ENCODE data around the gene ASPM.

- TF ChIP-seq E2F3 (CRISPR knock-in tag; IDR thresholded peaks at IDR 0.05) (no peak), CHCHD3 (CRISPR knock-in tag; IDR thresholded peaks at IDR 0.05) (no peak), ZNF282 (CRISPR knock-in tag; IDR thresholded peaks at IDR 0.05) (no peak), SIN3B (IDR thresholded peaks at IDR 0.05; ENCODE audit: low read depth) (no peak), MYC (IDR thresholded peaks at IDR 0.05; ENCODE audit: low read depth, low read length) (no peak), MYC (CRISPR knock-in tag; IDR thresholded peaks at IDR 0.05; ENCODE audit: borderline replicate concordance, low read depth) (no peak), HDAC2 (IDR thresholded peaks at IDR 0.05) (no peak), ESRRA (IDR thresholded peaks at IDR 0.05; ENCODE audit: borderline replicate concordance, low read depth) (no peak), MAX (CRISPR knock-in tag; IDR thresholded peaks at IDR 0.05) (no peak), ZNF41 (CRISPR knock-in tag; conservative IDR thresholded peaks at IDR 0.05) (no peak), RFX5 (IDR thresholded peaks at IDR 0.05; ENCODE audit: low read depth, low read length) (no peak), YY1 (IDR thresholded peaks at IDR 0.05; ENCODE audit: borderline replicate concordance in 1 of 3, control insufficient read depth in 1 of 3, extremely low read depth in 1 of 3, insufficient read depth in 3 of 3, insufficient read length in 1 of 3, insufficient replicate concordance in 2 of 3, low read depth in 1 of 3, low read length in 2 of 3) (no peak), USF1 (CRISPR knock-in tag; IDR thresholded peaks at IDR 0.05) (no peak), JUND (IDR thresholded peaks at IDR 0.05; ENCODE audit: borderline replicate concordance, low read depth, low read length) (no peak), JUND (tag; IDR thresholded peaks at IDR 0.05; ENCODE audit: borderline replicate concordance, low read depth, low read length) (no peak)
- TF ChIP-seq, protein P1, sequence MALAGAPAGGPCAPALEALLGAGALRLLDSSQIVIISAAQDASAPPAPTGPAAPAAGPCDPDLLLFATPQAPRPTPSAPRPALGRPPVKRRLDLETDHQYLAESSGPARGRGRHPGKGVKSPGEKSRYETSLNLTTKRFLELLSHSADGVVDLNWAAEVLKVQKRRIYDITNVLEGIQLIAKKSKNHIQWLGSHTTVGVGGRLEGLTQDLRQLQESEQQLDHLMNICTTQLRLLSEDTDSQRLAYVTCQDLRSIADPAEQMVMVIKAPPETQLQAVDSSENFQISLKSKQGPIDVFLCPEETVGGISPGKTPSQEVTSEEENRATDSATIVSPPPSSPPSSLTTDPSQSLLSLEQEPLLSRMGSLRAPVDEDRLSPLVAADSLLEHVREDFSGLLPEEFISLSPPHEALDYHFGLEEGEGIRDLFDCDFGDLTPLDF (CRISPR knock-in tag; IDR thresholded peaks at IDR 0.05) = no peak
These were observed 43.2 kb downstream of the ASPM start for GRCh38 chr1:197103300-197103699.
